ENCODE data around the gene XCL1.

The XCL1 gene

DNA sequence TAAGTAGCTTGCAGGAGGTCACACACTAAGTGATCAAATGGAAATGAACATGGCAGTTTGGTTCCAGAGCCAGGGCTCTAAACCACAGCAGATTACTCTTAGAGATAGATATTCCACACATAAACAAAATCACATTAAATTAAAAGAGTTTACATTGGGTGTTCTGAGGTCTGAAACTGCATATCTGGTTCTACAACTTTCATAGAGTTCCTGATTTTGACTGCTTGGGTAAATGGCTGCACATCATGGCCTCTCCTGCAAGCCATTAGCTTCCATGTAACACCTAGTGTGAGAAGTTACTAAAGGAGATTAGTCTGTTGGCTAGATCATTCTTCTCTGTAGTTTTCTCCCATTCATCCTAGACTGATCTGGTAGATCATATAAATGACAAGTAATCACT, 19.8 kb upstream of the XCL1 start:
- DNase-seq (ENCODE audit: low read depth) = no peak
- TF ChIP-seq CTCF (IDR thresholded peaks at IDR 0.05; ENCODE audit: insufficient read depth, low read depth, low read length, missing control alignments) = no peak
- no peak overlapping the region for H3K4me3 ChIP-seq (ENCODE audit: low read length)

- no peak overlapping the region for H3K4me3 ChIP-seq (ENCODE audit: low read length)
- TF ChIP-seq CTCF (IDR thresholded peaks at IDR 0.05; ENCODE audit: insufficient read depth, low read depth, low read length, missing control alignments) = no peak
- no peak for DNase-seq (ENCODE audit: low read depth)
These were observed 16.0 kb upstream of the XCL1 start for GRCh38 chr1:168560370-168560769.

DNA sequence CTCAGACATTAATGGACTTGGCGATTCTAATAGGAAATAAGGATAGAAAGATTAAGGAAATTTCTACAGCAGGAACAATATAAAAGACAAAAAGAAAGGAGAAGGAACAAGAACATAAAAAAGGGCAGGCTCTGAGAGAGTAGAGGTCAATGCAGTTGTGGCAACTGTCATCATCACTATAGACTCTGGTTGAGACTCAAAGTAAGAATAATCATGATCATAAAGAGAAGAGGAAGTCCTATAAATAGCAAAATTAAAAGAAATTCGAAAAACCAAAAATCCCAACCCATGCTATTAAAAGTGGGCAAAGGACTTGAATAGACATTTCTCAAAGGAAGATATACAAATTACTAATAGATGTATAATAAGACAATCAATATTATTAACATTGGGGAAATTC, 14.4 kb upstream of the XCL1 start:
- DNase-seq (ENCODE audit: low read depth) = no peak
- H3K4me3 ChIP-seq (ENCODE audit: low read length) = no peak overlapping the region
- no peak for TF ChIP-seq CTCF (IDR thresholded peaks at IDR 0.05; ENCODE audit: insufficient read depth, low read depth, low read length, missing control alignments)

DNA sequence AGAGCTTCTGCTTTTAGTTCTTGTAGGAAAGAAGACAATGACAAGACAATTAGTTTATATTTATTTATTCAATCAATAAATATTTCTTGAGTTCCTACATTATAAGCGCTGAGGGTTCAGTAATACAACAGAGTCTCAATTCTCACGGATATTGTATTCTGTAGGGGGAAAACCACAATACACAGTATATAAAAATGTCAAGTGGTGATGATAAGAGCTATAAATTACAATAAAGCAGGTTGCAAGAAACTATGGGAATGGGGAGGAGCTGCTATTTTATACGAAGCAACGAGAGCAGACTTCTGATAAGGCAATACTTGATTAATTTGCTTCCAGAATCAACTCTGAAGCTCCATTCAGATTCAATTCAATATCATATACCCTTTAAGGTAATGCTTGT, 10.6 kb upstream of the XCL1 start:
- no peak overlapping the region for H3K4me3 ChIP-seq (ENCODE audit: low read length)
- no peak for DNase-seq (ENCODE audit: low read depth)
- no peak for TF ChIP-seq CTCF (IDR thresholded peaks at IDR 0.05; ENCODE audit: insufficient read depth, low read depth, low read length, missing control alignments)

DNA sequence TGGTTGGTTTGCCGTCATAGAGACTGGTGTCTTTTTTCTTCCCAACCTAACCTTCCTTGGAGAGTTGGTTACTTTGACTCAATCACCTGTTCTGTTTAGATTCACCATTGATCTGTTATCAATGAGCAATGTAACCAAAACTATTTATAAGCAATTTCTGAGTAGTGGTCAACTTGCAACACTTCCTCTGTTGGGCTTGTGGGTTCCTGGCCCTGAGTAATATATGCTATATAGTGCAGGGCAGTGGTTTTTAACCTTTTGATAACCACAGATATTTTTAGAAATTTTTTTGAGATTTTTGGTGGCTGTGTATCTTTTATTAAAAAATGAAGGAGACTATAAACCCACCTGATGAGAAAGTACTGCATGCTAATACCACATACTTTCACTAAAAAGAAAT, 9.4 kb upstream of the XCL1 start:
- no peak overlapping the region for H3K4me3 ChIP-seq (ENCODE audit: low read length)
- no peak for DNase-seq (ENCODE audit: low read depth)
- no peak for TF ChIP-seq CTCF (IDR thresholded peaks at IDR 0.05; ENCODE audit: insufficient read depth, low read depth, low read length, missing control alignments)

DNA sequence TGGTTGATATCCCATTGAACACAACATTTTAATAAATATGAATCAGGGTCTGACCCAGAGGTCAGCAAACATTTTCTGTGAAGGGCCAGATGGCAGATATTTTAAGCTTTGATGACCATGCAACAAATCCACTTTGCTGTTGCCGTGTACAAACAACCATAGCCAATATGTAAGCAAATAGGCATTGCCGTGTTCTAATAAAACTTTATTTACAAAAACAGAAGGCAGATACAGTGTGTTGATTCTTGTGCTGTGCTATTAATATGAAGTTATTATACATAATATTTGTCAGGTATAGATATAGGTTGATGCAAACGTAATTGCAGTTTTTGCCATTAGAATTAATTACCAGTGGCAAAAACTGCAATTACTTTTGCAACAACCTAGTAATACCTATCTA, 8.8 kb upstream of the XCL1 start:
- H3K4me3 ChIP-seq (ENCODE audit: low read length) = no peak overlapping the region
- DNase-seq (ENCODE audit: low read depth) = no peak
- TF ChIP-seq CTCF (IDR thresholded peaks at IDR 0.05; ENCODE audit: insufficient read depth, low read depth, low read length, missing control alignments) = no peak

- no peak overlapping the region for H3K4me3 ChIP-seq (ENCODE audit: low read length)
- TF ChIP-seq CTCF (IDR thresholded peaks at IDR 0.05; ENCODE audit: insufficient read depth, low read depth, low read length, missing control alignments) = no peak
- DNase-seq (ENCODE audit: low read depth) = no peak
These were observed 8.1 kb upstream of the XCL1 start for GRCh38 chr1:168568346-168568745.

Measured in epithelial cell of esophagus (primary cell).